Ecto neural progenitor cell (in vitro differentiated cells): ENCODE data around the gene IFITM2.
A peak's percentile ranks its signal among the peaks of the same experiment; 100 is the strongest.
"Not testable (repeated sequence)": the region's sequence is repeated elsewhere in the genome, so short reads cannot be mapped to it uniquely, and the experiment has no call there.

Source experiments
- DNase-seq: peaks from one replicate; pipeline ENCODE4 v3.0.0-alpha.2; 2018; ENCODE audit warnings: low spot score

Gene IFITM2

DNA sequence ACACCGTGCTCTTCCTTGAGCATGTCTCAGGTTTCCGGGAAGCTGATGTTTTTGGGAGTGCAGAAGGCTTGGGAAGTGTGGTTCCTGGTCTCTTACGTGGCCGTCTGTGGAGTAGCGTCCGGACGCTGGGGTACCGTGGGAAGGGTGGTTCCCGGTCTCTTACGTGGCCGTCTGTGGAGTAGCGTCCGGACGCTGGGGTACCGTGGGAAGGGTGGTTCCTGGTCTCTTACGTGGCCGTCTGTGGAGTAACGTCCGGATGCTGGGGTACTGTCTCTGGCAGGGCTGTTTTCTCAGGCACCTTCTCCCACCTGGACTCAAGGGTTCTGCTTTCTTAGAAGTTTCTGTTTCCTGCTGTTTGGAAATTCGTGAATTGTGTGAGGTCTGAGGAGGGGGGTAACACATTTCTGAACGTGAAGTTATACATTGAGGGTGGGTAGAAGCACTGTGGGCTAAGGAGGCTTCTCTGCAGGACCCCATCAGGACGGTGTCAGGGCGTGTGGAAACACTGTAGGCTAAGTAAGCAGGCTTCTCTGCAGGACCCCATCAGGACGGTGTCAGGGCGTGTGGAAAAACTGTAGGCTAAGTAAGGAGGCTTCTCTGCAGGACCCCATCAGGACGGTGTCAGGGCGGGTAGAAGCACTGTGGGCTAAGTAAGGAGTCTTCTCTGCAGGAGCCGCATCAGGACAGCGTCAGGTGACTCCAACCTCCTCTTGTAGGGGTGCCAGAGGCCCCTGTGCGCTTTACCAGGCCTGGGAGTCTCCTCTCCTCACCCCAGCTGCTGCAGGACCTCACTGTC is 18.4 kb downstream of the IFITM2 start:
- DNase-seq = no peak

DNA sequence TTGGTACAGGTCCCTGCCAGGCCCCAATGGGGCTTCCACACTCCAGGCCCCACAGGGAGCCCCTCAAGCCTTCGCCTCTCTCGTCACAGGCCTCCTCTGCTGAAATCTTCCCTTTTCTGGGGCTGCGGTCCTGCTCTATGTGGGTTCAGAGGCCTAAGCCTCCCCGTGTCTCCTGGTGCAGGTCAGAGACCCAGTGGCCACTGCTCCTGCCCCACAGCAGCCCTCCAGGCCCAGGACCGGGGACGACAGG is 18.9 kb downstream of the IFITM2 start:
- no peak for DNase-seq

DNA sequence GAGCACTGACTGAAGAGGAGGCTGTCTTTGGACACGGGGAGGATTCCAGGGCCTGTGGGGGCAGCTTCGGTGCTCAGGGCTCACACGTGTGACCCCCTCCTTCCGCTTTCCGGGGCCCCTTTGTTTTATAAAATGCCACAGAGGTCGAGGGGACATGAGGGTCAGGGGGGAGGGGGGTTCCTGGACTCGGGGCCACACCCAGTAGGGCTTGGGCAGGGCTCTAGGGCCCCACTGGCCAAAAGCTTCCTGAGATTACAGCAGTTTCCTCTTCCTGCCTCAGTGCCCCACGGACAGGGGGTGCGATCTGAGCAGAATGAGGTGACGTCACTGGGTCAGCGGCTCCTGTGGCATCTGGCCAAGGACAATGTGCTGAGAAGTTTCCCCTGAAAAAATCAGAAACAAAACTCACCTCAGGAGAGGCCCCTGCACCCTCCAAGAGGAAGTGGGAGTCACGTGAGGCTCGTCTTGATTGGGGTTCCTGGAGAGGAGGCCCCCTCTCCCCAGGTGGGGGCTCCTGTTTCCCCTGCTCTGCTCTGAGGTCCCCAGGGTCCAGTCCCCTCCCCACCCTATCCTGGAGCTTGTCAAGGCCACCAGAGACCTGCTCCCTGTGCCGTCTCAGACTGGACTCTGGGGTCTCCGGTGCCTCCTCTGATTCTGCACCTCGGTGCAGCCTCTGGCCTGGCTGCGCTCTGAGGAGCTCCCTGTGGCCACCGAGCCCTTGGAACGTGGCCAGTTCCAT is 19.4 kb downstream of the IFITM2 start:
- no peak for DNase-seq

- DNase-seq = no peak
These were observed 19.9 kb downstream of the IFITM2 start for GRCh38 chr11:327581-327923.

DNA sequence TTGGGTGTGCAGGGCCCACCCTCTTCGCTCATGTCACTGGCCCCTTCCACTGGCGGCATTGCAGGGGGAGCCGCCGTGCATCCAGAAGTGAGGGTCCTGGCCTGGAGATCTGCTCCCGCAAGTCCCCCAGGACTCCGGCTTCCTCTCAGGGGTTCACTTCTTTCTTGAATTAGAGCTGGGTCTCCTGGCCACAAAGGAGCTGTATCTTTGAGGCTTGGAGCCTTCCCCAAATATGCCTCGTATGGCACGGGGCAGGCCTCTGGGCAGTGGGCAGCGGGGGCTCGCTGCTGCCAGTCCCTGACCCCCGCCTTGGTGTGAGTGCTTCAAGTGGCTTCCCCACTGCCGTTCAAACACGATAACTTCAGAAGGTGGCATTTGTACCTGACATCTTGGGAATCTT is 20.4 kb downstream of the IFITM2 start:
- DNase-seq = no peak

DNA sequence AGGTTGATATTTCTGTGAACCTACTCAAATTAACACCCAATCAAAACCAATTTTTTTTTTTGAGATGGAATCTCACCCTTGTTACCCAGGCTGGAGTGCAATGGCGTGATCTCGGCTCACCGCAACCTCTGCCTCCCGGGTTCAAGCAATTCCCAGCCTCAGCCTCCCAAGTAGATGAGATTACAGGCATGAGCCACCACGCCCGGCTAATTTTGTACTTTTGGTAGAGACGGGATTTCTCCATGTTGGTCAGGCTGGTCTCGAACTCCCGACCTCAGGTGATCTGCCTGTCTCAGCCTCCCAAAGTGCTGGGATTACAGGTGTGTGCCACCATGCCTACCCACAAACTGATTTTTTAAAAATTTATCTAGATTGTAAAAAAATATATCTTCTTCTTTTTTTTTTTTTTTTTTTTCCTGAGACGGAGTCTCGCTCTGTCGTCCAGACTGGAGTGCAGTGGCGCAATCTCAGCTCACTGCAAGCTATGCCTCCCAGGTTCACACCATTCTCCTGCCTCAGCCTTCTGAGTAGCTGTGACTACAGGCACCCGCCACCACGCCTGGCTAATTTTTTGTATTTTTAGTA is 21.0 kb downstream of the IFITM2 start:
- DNase-seq = not testable (repeated sequence)

- DNase-seq = no peak
These were observed 22.3 kb downstream of the IFITM2 start for GRCh38 chr11:329886-330253.

- no peak for DNase-seq
These were observed 22.7 kb downstream of the IFITM2 start for GRCh38 chr11:330307-330693.

GRCh38 chr11:330694-331357 is 23.2 kb downstream of the IFITM2 start:
- no peak for DNase-seq

DNA sequence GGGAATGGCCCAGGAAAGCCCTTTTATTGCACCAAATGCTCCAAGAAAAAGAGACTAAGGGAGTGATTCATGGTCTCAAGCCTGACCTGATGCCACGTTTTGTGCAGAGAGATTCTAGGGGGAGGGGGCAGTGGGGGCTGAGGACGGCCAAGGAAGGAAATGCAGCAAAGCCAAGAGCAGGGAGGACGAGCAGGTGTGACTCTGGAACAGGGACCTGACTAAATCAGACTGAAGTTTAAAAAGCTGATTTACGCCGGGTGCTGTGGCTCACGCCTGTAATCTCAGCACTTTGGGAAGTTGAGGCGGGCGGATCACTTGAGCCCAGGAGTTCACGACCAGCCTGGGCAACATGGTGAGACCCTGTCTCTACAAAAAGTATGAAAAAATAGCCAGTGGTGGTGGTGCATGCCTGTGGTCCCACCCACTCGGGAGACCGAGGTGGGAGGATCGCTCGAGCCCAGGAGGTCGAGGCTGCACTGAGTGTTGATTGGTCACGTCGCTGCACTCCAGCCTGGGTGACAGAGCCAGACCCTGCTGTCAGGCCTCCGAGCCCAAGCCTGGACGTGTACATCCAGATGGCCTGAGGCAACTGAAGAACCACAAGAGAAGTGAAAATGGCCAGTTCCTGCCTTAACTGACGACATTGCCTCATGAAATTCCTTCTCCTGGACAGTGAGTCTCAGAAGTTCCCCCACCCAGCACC is 23.9 kb downstream of the IFITM2 start:
- DNase-seq = no peak

DNA sequence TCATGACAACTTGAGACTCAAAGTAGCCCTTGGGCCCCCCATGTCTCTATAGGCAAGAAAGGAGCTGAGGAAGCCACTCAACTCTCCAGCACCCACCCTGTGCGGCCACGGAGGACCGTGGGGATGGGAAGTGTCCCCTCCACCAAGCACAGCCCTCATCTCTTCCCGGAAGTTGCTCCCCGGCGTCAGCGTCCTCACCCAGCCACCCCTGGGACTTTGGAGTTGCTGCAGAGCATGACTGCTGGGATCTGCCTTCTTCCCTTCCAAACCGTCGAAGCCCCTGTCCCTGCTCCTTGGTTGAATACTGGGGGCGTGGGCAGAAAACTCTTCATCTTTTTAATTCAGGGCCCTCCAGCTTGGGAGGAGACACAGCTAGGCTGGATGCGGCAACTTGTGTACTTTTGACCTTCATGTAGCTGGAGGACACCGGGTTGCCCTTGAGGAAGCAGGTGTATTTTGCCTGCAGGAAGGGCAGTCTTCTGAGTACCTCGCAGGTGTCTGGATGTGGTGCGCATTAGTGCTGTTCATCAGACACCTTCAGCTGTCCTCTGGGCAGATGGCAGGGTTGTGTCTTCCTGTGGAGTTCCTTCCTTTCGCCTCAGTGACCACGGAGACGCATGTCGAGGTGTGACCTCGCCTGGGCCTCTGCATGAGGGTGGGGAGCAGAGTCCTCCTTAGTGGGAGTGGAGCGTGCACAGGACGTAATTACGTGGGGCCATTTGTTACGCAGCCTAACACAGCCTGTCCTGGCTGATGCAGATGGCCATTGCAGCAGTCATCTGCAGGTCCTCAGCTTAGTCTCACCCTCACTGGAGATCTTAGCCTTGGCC is 25.2 kb downstream of the IFITM2 start:
- no peak for DNase-seq

- not testable (repeated sequence) for DNase-seq
These were observed 26.1 kb downstream of the IFITM2 start for GRCh38 chr11:333616-334263.

DNA sequence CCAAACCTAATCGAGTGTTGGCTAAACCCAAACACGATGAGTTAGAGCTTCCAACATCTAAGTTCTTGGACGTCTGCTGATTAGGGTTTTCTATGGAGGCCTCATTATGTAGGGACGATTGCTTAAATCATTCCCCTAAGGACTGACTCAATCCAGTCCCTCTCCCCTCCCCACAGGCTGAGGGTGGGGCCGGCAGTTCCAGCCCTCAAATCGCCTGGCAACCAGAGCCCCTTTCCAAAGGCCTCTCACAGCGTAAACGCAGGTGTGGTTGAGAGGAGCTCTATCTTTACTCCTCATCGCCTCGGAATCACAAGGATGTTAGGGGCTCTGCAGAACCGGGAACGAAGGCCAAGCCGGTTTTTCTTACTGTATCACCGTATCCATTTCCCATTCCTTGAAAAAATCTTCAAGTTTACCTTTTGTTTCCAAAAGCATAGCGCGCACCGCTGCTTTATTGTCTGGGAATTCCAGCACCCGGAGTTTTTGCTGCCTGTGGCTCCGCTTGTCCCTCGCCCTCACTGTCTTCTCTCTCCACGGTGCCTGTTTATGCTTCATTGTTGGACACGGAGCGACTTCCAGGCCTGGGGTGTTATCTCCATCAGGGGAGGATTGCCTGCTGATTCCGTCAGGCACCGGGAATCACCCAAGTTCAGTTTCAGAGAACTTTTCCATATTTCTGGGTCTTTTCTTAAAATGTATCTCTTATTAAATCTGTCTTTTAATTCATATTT is 26.8 kb downstream of the IFITM2 start:
- DNase-seq = peak; percentile 69

- DNase-seq = no peak
These were observed 28.4 kb downstream of the IFITM2 start for GRCh38 chr11:335779-336658.

DNA sequence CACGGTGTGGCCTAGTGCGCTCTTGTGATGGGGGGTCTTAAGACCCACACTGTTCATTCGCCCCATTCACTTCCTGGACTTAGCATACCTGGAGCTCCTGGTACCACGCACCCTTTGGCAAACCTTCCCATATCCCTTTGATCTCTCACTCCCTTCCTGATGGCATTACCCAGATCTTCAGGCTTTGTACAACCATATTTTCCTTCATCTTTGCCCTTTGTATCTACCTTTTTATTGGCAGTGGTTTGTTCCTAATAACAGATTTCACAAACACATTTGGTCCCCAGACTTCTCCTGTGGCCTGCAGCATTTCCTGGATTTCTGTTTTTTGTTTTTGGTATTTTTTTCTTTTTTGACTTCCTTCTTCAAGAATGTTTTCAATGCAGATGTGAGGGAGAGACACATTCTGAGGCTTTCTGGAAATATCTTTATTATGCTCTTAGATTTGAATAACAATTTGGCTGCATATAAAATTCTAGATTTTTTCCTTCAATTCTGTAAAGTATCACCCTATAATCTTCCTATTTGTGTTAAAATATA is 29.1 kb downstream of the IFITM2 start:
- no peak for DNase-seq

DNA sequence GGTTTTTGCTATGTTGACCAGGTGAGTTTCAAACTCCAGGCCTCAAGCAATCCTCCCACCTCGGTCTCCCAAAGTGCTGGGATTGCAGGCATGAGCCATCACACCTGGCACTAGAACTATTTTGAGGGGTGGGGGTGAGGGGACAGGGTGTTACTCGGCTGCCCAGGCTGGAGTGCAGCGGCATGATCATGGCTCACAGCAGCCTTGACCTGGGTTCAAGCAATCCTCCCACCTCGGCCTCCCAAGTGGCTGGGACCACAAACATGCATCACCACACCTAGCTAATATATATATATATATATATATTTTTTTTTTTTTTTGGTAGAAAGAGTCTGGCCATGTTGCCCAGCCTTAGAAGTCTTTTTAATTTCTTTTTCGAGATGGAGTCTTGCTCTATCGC is 30.1 kb downstream of the IFITM2 start:
- no peak for DNase-seq

- DNase-seq = no peak
These were observed 32.3 kb downstream of the IFITM2 start for GRCh38 chr11:339963-340362.

- no peak for DNase-seq
These were observed 33.2 kb downstream of the IFITM2 start for GRCh38 chr11:340539-341512.
